H9 (cell line): ENCODE measurements around the gene CACNA1A. TPM values are rescaled to one million over a fixed set of nuclear protein-coding genes. Genes with fewer than 3 reads are reported as not detected.

Experiments
- DNase-seq: peaks from one replicate; pipeline ENCODE4 v3.0.0-alpha.2; 2017
- H2AFZ ChIP-seq: one replicate; pipeline ENCODE4 v1.6.1; 2013; ENCODE audit warnings: mild to moderate bottlenecking, low read length, control low read depth, moderate library complexity
- H2AK5ac ChIP-seq: 2 replicates; pipeline ENCODE4 v1.6.1; 2013; ENCODE audit warnings: low read length, control low read depth, mixed read lengths; ENCODE audit not compliant: insufficient read length
- H2BK120ac ChIP-seq: one replicate; pipeline ENCODE4 v1.6.1; 2013; ENCODE audit warnings: low read depth, mild to moderate bottlenecking, low read length, control low read depth, inconsistent platforms; ENCODE audit not compliant: poor library complexity, severe bottlenecking
- H2BK12ac ChIP-seq: 2 replicates; pipeline ENCODE4 v1.6.1; 2013; ENCODE audit warnings: low read length, control low read depth, mixed read lengths, low read depth; ENCODE audit not compliant: insufficient read length
- H2BK15ac ChIP-seq: 2 replicates; pipeline ENCODE4 v1.6.1; 2013; ENCODE audit warnings: low read depth, low read length, control low read depth
- H2BK20ac ChIP-seq: one replicate; pipeline ENCODE4 v1.6.1; 2013; ENCODE audit warnings: low read depth, mild to moderate bottlenecking, low read length, control low read depth, inconsistent platforms; ENCODE audit not compliant: poor library complexity, severe bottlenecking
- H2BK5ac ChIP-seq: 2 replicates; pipeline ENCODE4 v1.6.1; 2013; ENCODE audit warnings: low read length, control low read depth, mixed read lengths; ENCODE audit not compliant: insufficient read length
- H3K14ac ChIP-seq: 2 replicates; pipeline ENCODE4 v1.6.1; 2013; ENCODE audit warnings: low read length, control low read depth; ENCODE audit not compliant: insufficient read depth
- H3K18ac ChIP-seq: 2 replicates; pipeline ENCODE4 v1.6.1; 2013; ENCODE audit warnings: low read depth, mild to moderate bottlenecking, mixed read lengths, low read length, control low read depth; ENCODE audit not compliant: insufficient read length
- H3K23ac ChIP-seq: 2 replicates; pipeline ENCODE4 v1.6.1; 2013; ENCODE audit warnings: low read length, control low read depth, mixed read lengths, low read depth; ENCODE audit not compliant: insufficient read length
- H3K23me2 ChIP-seq: 2 replicates; pipeline ENCODE4 v1.6.1; 2013; ENCODE audit warnings: low read depth, mild to moderate bottlenecking, mixed read lengths, low read length, control low read depth; ENCODE audit not compliant: insufficient read length, poor library complexity, severe bottlenecking
- H3K27ac ChIP-seq: 2 replicates; pipeline ENCODE4 v1.5.1; 2013; ENCODE audit warnings: low read length, control low read depth, mixed read lengths, low read depth; ENCODE audit not compliant: insufficient read length
- H3K27me3 ChIP-seq: 2 replicates; pipeline ENCODE4 v1.6.1; 2013; ENCODE audit warnings: low read length, control low read depth, inconsistent platforms; ENCODE audit not compliant: insufficient read depth
- H3K4ac ChIP-seq: 2 replicates; pipeline ENCODE4 v1.6.1; 2013; ENCODE audit warnings: low read depth, mild to moderate bottlenecking, control low read depth, inconsistent platforms, low read length, moderate library complexity
- H3K4me1 ChIP-seq: 2 replicates; pipeline ENCODE4 v1.6.1; 2013; ENCODE audit warnings: low read length, control low read depth, inconsistent platforms; ENCODE audit not compliant: insufficient read depth
- H3K4me2 ChIP-seq: 2 replicates; pipeline ENCODE4 v1.6.1; 2013; ENCODE audit warnings: low read length, control low read depth, mixed read lengths; ENCODE audit not compliant: insufficient read length, insufficient read depth
- H3K56ac ChIP-seq: 2 replicates; pipeline ENCODE4 v1.6.1; 2013; ENCODE audit warnings: low read depth, mild to moderate bottlenecking, mixed read lengths, low read length, control low read depth; ENCODE audit not compliant: insufficient read length
- H3K79me1 ChIP-seq: 2 replicates; pipeline ENCODE4 v1.6.1; 2013; ENCODE audit warnings: low read depth, mild to moderate bottlenecking, moderate library complexity, low read length, control low read depth, inconsistent platforms; ENCODE audit not compliant: insufficient read depth, poor library complexity, severe bottlenecking
- H3K79me2 ChIP-seq: 2 replicates; pipeline ENCODE4 v1.6.1; 2013; ENCODE audit warnings: low read length, control low read depth, inconsistent platforms; ENCODE audit not compliant: insufficient read depth
- H3K9ac ChIP-seq: 2 replicates; pipeline ENCODE4 v1.6.1; 2013; ENCODE audit warnings: low read length, control low read depth, mixed read lengths; ENCODE audit not compliant: insufficient read length; ENCODE audit errors: extremely low read depth
- H3K9me3 ChIP-seq: one replicate; pipeline ENCODE4 v1.6.1; 2013; ENCODE audit warnings: low read depth, low read length, inconsistent platforms; ENCODE audit not compliant: control insufficient read depth
- H3T11ph ChIP-seq: one replicate; pipeline ENCODE4 v1.6.1; 2013; ENCODE audit warnings: mild to moderate bottlenecking, low read length, control low read depth, inconsistent platforms
- H4K20me1 ChIP-seq: one replicate; pipeline ENCODE4 v1.6.1; 2013; ENCODE audit not compliant: control insufficient read depth, insufficient read length, insufficient read depth
- H4K5ac ChIP-seq: 2 replicates; pipeline ENCODE4 v1.6.1; 2013; ENCODE audit warnings: low read depth, mild to moderate bottlenecking, mixed read lengths, low read length, control low read depth; ENCODE audit not compliant: insufficient read length
- H4K8ac ChIP-seq: replicated peaks from 2 replicates; pipeline ENCODE4 v1.6.1; 2013; ENCODE audit warnings: low read length, control low read depth, mixed read lengths, low read depth; ENCODE audit not compliant: insufficient read length
- H4K91ac ChIP-seq: 2 replicates; pipeline ENCODE4 v1.6.1; 2013; ENCODE audit warnings: low read depth, mild to moderate bottlenecking, moderate library complexity, mixed read lengths, low read length, control low read depth; ENCODE audit not compliant: insufficient read length
- H3K27ac Mint-ChIP-seq, 3 experiments: 2 replicates in 2 of 3; 3 replicates in 1 of 3; pipeline ENCODE4 v1.8.0; 2020 to 2021; ENCODE audit warnings: mixed read lengths in 3 of 3, mild to moderate bottlenecking in 1 of 3, moderate library complexity in 1 of 3
- H3K27me3 Mint-ChIP-seq: 2 replicates; pipeline ENCODE4 v1.8.0; 2021; ENCODE audit warnings: low read depth, mild to moderate bottlenecking, moderate library complexity, mixed read lengths
- H3K36me3 Mint-ChIP-seq, 3 experiments: 2 replicates in 2 of 3; 3 replicates in 1 of 3; pipeline ENCODE4 v1.8.0; 2020 to 2021; ENCODE audit warnings: low read depth in 3 of 3, mixed read lengths in 3 of 3; ENCODE audit not compliant: insufficient read depth in 1 of 3
- H3K4me1 Mint-ChIP-seq, 2 experiments: 2 replicates each; pipeline ENCODE4 v1.8.0; 2020; ENCODE audit warnings: mixed read lengths in 2 of 2
- H3K4me3 Mint-ChIP-seq, 2 experiments: 2 replicates in 1 of 2; 3 replicates in 1 of 2; pipeline ENCODE4 v1.8.0; 2020 to 2021; ENCODE audit warnings: mild to moderate bottlenecking in 2 of 2, mixed read lengths in 2 of 2, moderate library complexity in 1 of 2
- H3K9me3 Mint-ChIP-seq, 2 experiments: 2 replicates in 1 of 2; 3 replicates in 1 of 2; pipeline ENCODE4 v1.8.0; 2020; ENCODE audit warnings: mild to moderate bottlenecking in 2 of 2, mixed read lengths in 2 of 2, moderate library complexity in 1 of 2
- CTCF ChIP-seq: fragments of 200-600 bp; sonication (generic); conservative IDR thresholded peaks from 3 replicates; pipeline ENCODE4 v1.8.0; 2021; ENCODE audit warnings: antibody characterized with exemption, mild to moderate bottlenecking
- WGBS: extraction: QIAGEN DNeasy Blood & Tissue Kit; methylation state at CpG from one replicate; pipeline ENCODE4 v1.1.7; 2013; ENCODE audit warnings: missing lambda C conversion rate, low lambda C conversion rate, mixed read lengths; ENCODE audit not compliant: insufficient read length; ENCODE audit errors: extremely low coverage; 5-methylcytosine and 5-hydroxymethylcytosine counted together
- total RNA-seq: library from RNA; stranded (reverse); gene quantifications from 2 replicates; pipeline ENCODE4 v1.2.1, GENCODE V29; 2021

The CACNA1A gene
- total RNA-seq, 1 experiment from 2014 or later = 8.0 TPM

GRCh38 chr19:13299838-13300237, 206.4 kb downstream of the CACNA1A start:
- H2AFZ ChIP-seq = no peak overlapping the region
- H2BK12ac ChIP-seq = no peak overlapping the region
- no peak overlapping the region for H2BK5ac ChIP-seq
- no peak overlapping the region for H4K91ac ChIP-seq
- H3K4ac ChIP-seq = no peak overlapping the region
- H3K23me2 ChIP-seq = no peaks in the 10 kb centered on the region
- H2BK120ac ChIP-seq = no peak overlapping the region
- TF ChIP-seq CTCF = no peak
- H3K9me3 ChIP-seq = no peaks in the 10 kb centered on the region
- no peak overlapping the region for H3T11ph ChIP-seq
- H3K27ac ChIP-seq = no peak overlapping the region
- Mint-ChIP-seq H3K4me1 (peaks cover 6 to 25% of the 10 kb centered on the region in 2 experiments; a peak in 3 of 4 replicates), H3K9me3 (no peaks in the 10 kb centered on the region; a peak in 1 of 5 replicates), H3K4me3 (no peak overlapping the region), H3K27me3 (no peaks in the 10 kb centered on the region), H3K27ac (no peak overlapping the region), H3K36me3 (peaks cover 0 to 12% (median 3%) of the 10 kb centered on the region in 3 experiments; a peak in 3 of 7 replicates)
- 100% methylated on average over 1 of the region's 10 CpGs for WGBS
- H4K8ac ChIP-seq = no peak overlapping the region
- no peak overlapping the region for H3K23ac ChIP-seq
- H3K56ac ChIP-seq = no peak overlapping the region
- no peaks in the 10 kb centered on the region for H4K20me1 ChIP-seq
- H3K4me2 ChIP-seq = no peak overlapping the region
- DNase-seq = no peak
- H2BK15ac ChIP-seq = no peak overlapping the region
- H3K14ac ChIP-seq = no peak overlapping the region
- no peaks in the 10 kb centered on the region for H3K79me2 ChIP-seq
- no peak overlapping the region for H2AK5ac ChIP-seq
- no peak overlapping the region for H3K9ac ChIP-seq
- H3K4me1 ChIP-seq = no peaks in the 10 kb centered on the region; the same call in 1 of the 2 replicates
- H4K5ac ChIP-seq = no peak overlapping the region
- no peaks in the 10 kb centered on the region for H3K79me1 ChIP-seq
- H3K27me3 ChIP-seq = no peaks in the 10 kb centered on the region
- no peak overlapping the region for H3K18ac ChIP-seq
- H2BK20ac ChIP-seq = no peak overlapping the region
